Measurements from ENCODE around the gene EPAS1.

EPAS1 gene

DNA sequence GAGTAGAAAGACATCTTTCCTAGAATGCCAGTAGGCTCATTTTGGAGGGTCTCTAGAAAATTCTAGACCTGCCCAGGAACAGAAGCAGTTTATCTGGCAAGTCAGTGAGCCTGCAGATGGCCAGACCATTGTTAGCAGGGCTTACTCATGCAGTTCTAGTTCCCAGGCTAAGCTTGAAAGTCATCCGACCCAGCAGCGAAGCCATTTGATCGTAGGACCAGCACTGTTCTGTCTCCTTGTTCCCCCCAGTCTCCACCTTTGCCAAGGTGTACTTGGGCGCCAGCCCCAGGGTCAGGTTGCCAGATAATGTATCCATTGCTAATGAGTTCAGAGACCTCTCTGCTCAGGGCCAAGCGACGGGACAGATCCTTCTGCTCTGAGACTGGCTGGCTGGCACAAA is 70.1 kb downstream of the EPAS1 start:
- no peak for DNase-seq

DNA sequence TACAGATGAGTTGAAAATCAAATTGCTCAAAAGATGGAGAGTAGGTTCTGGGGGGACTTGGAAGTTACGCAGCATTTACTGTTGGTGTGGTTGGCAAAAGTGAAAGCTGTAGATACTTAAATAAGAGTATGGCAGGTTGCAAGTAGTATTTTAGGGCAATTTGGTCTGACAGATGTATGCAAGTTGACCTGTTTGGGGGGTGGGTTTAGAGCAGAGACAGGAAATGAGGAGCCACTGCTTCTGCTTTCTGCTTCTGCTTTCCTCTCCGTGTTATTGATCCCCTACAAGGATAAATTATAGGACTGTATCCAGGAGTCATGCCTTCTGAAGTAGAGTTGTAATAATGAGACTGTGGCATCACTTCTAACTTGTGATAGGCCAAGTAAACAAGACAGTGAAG is 71.2 kb downstream of the EPAS1 start:
- DNase-seq = no peak

DNA sequence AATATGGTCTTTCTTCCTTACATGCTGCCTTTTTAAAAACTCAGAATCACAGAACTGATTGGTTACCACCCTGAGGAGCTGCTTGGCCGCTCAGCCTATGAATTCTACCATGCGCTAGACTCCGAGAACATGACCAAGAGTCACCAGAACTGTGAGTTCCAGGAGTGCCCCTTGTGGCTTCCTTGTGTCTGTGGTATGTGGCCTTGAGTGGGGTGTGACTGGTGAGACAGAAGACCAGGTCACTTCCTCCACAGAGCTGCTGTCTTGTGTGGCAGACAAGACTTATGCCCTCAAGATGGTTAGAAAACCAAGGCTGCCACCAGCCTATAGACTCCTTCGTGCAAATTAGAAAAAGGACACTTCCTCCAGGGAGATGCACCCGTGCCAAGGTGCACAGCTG is 72.6 kb downstream of the EPAS1 start:
- no peak for DNase-seq

DNA sequence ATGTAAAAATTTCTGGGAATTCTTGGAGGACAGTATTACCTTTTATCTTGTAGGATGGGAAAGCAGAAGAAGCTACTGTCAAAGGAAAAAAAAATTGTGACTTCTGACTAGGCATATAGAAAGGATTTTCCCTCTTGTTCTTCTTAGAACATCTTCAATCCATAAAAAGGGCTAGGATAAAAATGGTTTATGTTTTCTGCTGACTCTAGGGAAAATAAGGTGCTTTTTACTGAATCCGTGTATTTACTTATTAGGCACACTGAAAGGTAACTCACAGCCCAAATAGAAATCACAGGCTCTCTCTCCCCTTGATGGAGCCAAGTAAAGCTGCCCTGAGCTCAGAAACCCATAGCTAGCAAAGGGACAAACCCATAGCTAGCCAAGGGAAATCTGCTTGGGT is 74.6 kb downstream of the EPAS1 start:
- no peak for DNase-seq

DNA sequence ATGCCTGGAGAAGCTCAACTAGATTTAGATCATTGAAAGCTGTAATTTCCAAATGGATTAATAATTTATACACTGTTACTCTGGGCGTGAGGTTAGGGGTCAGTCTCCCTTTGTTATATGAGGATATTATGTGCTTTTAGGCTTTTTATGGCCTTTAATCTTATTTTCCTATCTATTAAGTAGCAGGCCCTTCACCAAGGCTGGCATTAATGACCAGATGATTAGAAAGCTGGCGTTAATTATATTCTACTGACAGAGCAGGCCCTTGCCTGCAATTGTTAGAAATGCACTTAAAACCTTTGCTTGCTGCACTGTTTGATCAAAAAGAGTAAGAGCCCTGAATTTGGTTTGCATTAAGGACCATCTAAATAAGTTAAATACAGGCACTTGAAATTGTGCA is 75.3 kb downstream of the EPAS1 start:
- DNase-seq = no peak

DNA sequence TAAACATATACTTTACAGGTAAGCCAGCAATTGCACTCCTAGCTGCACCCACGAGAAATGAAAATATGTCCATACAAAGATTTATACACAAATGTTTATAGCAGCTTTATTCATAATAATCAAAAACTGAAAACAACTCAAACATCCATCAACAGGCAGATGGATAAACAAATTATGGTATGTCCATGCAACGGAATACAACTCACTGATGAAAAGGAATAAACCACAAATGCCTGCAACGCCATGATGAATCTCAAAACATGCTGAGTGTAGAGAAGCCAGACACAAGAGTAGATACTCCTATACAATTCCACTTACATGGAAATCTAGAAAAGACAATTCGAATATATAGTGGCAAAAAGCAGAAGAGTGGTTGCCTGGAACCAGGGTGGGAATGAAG is 76.0 kb downstream of the EPAS1 start:
- DNase-seq = no peak

- no peak for DNase-seq
Observed at GRCh38 chr2:46375566-46376125, 78.4 kb downstream of the EPAS1 start.

DNA sequence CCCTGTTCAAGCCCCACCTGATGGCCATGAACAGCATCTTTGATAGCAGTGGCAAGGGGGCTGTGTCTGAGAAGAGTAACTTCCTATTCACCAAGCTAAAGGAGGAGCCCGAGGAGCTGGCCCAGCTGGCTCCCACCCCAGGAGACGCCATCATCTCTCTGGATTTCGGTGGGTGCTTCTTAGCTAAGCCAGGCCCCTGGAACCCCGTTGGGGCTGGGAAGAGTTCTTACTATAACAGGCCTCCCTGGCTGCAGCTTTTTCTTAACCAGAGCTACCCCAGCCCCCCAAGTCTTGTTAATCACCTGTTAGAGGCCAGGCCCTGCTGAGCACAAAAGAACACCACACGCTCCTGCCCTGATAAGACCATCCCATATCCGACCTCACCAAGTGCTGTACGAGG is 79.4 kb downstream of the EPAS1 start:
- no peak for DNase-seq

DNA sequence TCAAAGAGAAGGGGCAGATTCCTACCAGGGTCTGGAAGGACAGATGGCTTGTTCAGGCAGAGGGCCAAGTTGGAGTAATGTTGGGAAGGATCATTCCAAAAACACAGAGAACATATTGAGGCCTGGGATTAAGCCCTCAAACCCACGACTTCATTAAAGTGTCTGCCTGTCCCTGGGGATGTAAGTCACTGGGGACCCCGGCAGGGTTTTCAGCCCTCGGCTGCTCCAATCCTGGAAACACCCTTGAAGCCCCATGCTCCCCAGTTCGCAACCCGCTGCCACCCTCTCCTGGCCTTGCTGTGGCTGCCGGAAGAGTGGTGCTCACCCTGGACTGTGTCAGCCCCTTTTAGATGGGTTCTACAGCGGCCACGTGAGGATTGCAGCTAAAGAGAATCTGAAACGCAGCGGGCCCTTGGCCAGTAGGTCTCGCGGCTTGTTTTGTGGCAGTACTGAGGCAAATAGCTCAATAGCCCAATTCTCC is 79.9 kb downstream of the EPAS1 start:
- no peak for DNase-seq

GRCh38 chr2:46377666-46378560 is 80.7 kb downstream of the EPAS1 start:
- no peak for DNase-seq

GRCh38 chr2:46378616-46379015 is 81.4 kb downstream of the EPAS1 start:
- DNase-seq = no peak

GRCh38 chr2:46379213-46380037 is 82.2 kb downstream of the EPAS1 start:
- DNase-seq = no peak

- no peak for DNase-seq
Observed at GRCh38 chr2:46380038-46380940, 83.1 kb downstream of the EPAS1 start.

- DNase-seq = no peak
Observed at GRCh38 chr2:46381263-46381849, 84.1 kb downstream of the EPAS1 start.

- DNase-seq = no peak
Observed at GRCh38 chr2:46381871-46382270, 84.7 kb downstream of the EPAS1 start.

- DNase-seq = no peak
Observed at GRCh38 chr2:46382331-46383112, 85.3 kb downstream of the EPAS1 start.

GRCh38 chr2:46383113-46383395 is 85.8 kb downstream of the EPAS1 start:
- no peak for DNase-seq

DNA sequence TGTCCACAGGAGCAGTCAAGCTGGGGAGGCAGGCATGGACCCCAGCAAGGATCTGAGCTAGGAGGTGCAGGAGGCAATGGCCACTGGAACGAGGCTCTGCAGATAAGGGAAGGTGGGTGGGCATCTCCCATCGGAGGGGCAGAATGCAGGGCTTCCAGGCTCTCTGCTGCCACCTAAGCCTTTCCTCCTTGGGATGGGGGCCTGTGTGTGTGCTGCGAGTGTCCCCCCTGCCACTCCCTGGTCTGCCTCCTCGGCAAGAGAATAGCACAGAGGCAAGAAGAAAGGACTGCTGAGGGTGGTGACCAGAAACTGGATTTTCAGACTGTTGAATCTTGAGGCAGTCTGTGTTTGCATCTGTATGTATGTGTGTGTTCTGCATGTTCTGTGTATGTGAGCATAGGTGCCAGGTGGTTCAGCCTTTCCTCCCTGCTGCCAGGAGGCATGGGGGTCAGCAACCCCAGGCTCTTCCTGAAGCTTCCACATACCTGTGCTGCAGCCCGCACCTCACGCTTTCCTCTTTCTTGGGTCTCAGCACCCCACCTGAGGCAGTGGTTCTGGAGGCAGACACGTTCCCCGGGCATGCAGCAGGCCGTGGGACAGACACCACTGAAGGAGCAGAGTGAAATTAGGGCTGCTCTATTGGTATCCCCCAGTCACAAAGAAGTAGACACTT is 86.7 kb downstream of the EPAS1 start:
- no peak for DNase-seq

GRCh38 chr2:46384457-46384815 is 87.2 kb downstream of the EPAS1 start:
- no peak for DNase-seq

- DNase-seq = no peak
Observed at GRCh38 chr2:46385786-46386577, 88.8 kb downstream of the EPAS1 start.
